HG03442 (cell line): ENCODE results near the gene CLN6.
"Not testable (repeated sequence)": the region's sequence is repeated elsewhere in the genome, so short reads cannot be mapped to it uniquely, and the experiment has no call there.

Experiments
- ATAC-seq: cut with Tn5 transposase; IDR thresholded peaks from one replicate; pipeline ENCODE4 v1.9.1; 2021; ENCODE audit warnings: mild to moderate bottlenecking, moderate library complexity; ENCODE audit not compliant: unreplicated experiment

Gene CLN6

GRCh38 chr15:68192117-68192516 is 37.4 kb downstream of the CLN6 start:
- ATAC-seq: no peak

GRCh38 chr15:68191555-68191954 is 38.0 kb downstream of the CLN6 start:
- no peak for ATAC-seq

GRCh38 chr15:68190048-68190447 is 39.5 kb downstream of the CLN6 start:
- no peak for ATAC-seq

- ATAC-seq: no peak
These were observed 40.9 kb downstream of the CLN6 start for GRCh38 chr15:68188647-68189046.

GRCh38 chr15:68187559-68187958 is 42.0 kb downstream of the CLN6 start:
- no peak for ATAC-seq

- no peak for ATAC-seq
These were observed 42.7 kb downstream of the CLN6 start for GRCh38 chr15:68186671-68187397.

- no peak for ATAC-seq
These were observed 44.7 kb downstream of the CLN6 start for GRCh38 chr15:68184616-68185480.

- no peak for ATAC-seq
These were observed 45.8 kb downstream of the CLN6 start for GRCh38 chr15:68183616-68184315.

- no peak for ATAC-seq
These were observed 51.8 kb downstream of the CLN6 start for GRCh38 chr15:68177742-68178141.

- ATAC-seq: no peak
These were observed 52.9 kb downstream of the CLN6 start for GRCh38 chr15:68176601-68177000.

GRCh38 chr15:68175526-68175925 is 54.0 kb downstream of the CLN6 start:
- no peak for ATAC-seq

GRCh38 chr15:68173119-68173518 is 56.4 kb downstream of the CLN6 start:
- no peak for ATAC-seq

- not testable (repeated sequence) for ATAC-seq
These were observed 57.5 kb downstream of the CLN6 start for GRCh38 chr15:68172037-68172436.

GRCh38 chr15:68166847-68167246 is 62.7 kb downstream of the CLN6 start:
- ATAC-seq: no peak

- no peak for ATAC-seq
These were observed 66.3 kb downstream of the CLN6 start for GRCh38 chr15:68163191-68163590.

GRCh38 chr15:68158046-68158628 is 71.4 kb downstream of the CLN6 start:
- ATAC-seq: no peak

- no peak for ATAC-seq
These were observed 72.5 kb downstream of the CLN6 start for GRCh38 chr15:68157074-68157473.
